H1 (cell line): Measurements from ENCODE around the gene MPEG1. TPM values are rescaled to one million over a fixed set of nuclear protein-coding genes. Genes with fewer than 3 reads are reported as not detected.

Source experiments
- BACH1 ChIP-seq: IDR thresholded peaks from 2 replicates; pipeline ENCODE4 v1.6.1; 2012; ENCODE audit warnings: low read length, improper control_type of control experiment
- polyA plus RNA-seq, 7 experiments: library from polyadenylated mRNA; depleted of rRNA in 3 of 7; stranded (reverse) in 5 of 7; unstranded in 2 of 7; fragments of >200 nt in 5 of 7; fragments of 200-250 nt in 2 of 7; gene quantifications; 1 replicate in 5 of 7; 2 replicates in 1 of 7; 4 replicates in 1 of 7; pipeline versions ENCODE4 v1.2.1 to v1.2.3, GENCODE V29; 2011 to 2013; ENCODE audit warnings: missing spikeins in 2 of 7, mixed read lengths in 2 of 7
- total RNA-seq: library from RNA; stranded (reverse); fragmentation: NEBNext Ultra II Directional; extraction: Animal tissue kit (Norgen Biotek cat#: 25700); gene quantifications from 2 replicates; pipeline ENCODE4 v1.2.1, GENCODE V29; 2021

MPEG1 gene
- total and polyA plus RNA-seq, 2 of the 8 experiments (the other 6 are each of a cell fraction or from before 2014, with no cell fraction given): not detected

GRCh38 chr11:59208956-59209355 is 3.8 kb downstream of the MPEG1 start (continued):
- TF ChIP-seq BACH1: no peak
